ENCODE data around the gene MMRN1.

- no peak for TF ChIP-seq CTCF (IDR thresholded peaks at IDR 0.05)
- TF ChIP-seq POLR2AphosphoS5 (IDR thresholded peaks at IDR 0.05; ENCODE audit: low read depth, low read length), result no peak
- no peak for TF ChIP-seq REST (IDR thresholded peaks at IDR 0.05; ENCODE audit: insufficient read depth in 1 of 2, low read depth in 2 of 2, low read length in 1 of 2)
These were observed 15.4 kb upstream of the MMRN1 start for GRCh38 chr4:89879215-89879614.
